Measurements from ENCODE around the gene CCDC80.

The CCDC80 gene

GRCh38 chr3:112633191-112633590 is 7.8 kb downstream of the CCDC80 start:
- DNase-seq (ENCODE audit: low spot score) = no peak

- no peak for DNase-seq (ENCODE audit: low spot score)
Observed at GRCh38 chr3:112632596-112632995, 8.3 kb downstream of the CCDC80 start.

- no peak for DNase-seq (ENCODE audit: low spot score)
Observed at GRCh38 chr3:112631257-112631656, 9.7 kb downstream of the CCDC80 start.

GRCh38 chr3:112629425-112629824 is 11.5 kb downstream of the CCDC80 start:
- no peak for DNase-seq (ENCODE audit: low spot score)

- no peak for DNase-seq (ENCODE audit: low spot score)
Observed at GRCh38 chr3:112627919-112628466, 12.9 kb downstream of the CCDC80 start.

- peak; percentile 34 for DNase-seq (ENCODE audit: low spot score)
Observed at GRCh38 chr3:112627419-112627818, 13.5 kb downstream of the CCDC80 start.

GRCh38 chr3:112623717-112624116 is 17.2 kb downstream of the CCDC80 start:
- DNase-seq (ENCODE audit: low spot score) = no peak

GRCh38 chr3:112623213-112623612 is 17.7 kb downstream of the CCDC80 start:
- no peak for DNase-seq (ENCODE audit: low spot score)

- no peak for DNase-seq (ENCODE audit: low spot score)
Observed at GRCh38 chr3:112619295-112619694, 21.6 kb downstream of the CCDC80 start.

- no peak for DNase-seq (ENCODE audit: low spot score)
Observed at GRCh38 chr3:112617285-112617684, 23.7 kb downstream of the CCDC80 start.

GRCh38 chr3:112615989-112616731 is 24.8 kb downstream of the CCDC80 start:
- no peak for DNase-seq (ENCODE audit: low spot score)

GRCh38 chr3:112611752-112612515 is 29.0 kb downstream of the CCDC80 start:
- no peak for DNase-seq (ENCODE audit: low spot score)

GRCh38 chr3:112610121-112610520 is 30.8 kb downstream of the CCDC80 start:
- DNase-seq (ENCODE audit: low spot score) = no peak

- no peak for DNase-seq (ENCODE audit: low spot score)
Observed at GRCh38 chr3:112607863-112608262, 33.1 kb downstream of the CCDC80 start.

- DNase-seq (ENCODE audit: low spot score) = no peak
Observed at GRCh38 chr3:112606098-112606497, 34.8 kb downstream of the CCDC80 start.

- no peak for DNase-seq (ENCODE audit: low spot score)
Observed at GRCh38 chr3:112605285-112605684, 35.7 kb downstream of the CCDC80 start.

- no peak for DNase-seq (ENCODE audit: low spot score)
Observed at GRCh38 chr3:112604536-112604935, 36.4 kb downstream of the CCDC80 start.

GRCh38 chr3:112602217-112602838 is 38.6 kb downstream of the CCDC80 start:
- no peak for DNase-seq (ENCODE audit: low spot score)

- no peak for DNase-seq (ENCODE audit: low spot score)
Observed at GRCh38 chr3:112598731-112599130, 42.2 kb downstream of the CCDC80 start.

- DNase-seq (ENCODE audit: low spot score) = peak; percentile 75
Observed at GRCh38 chr3:112597945-112598344, 43.0 kb downstream of the CCDC80 start.

GRCh38 chr3:112594856-112595255 is 46.1 kb downstream of the CCDC80 start:
- DNase-seq (ENCODE audit: low spot score) = no peak

- DNase-seq (ENCODE audit: low spot score) = no peak
Observed at GRCh38 chr3:112593258-112593657, 47.7 kb downstream of the CCDC80 start.

GRCh38 chr3:112587336-112587735 is 53.6 kb downstream of the CCDC80 start:
- DNase-seq (ENCODE audit: low spot score) = no peak

Measured in putamen (tissue), 1 donor.